Lower lobe of right lung (tissue), 2 donors: Measurements from ENCODE around the gene XYLT2. TPM values are rescaled to one million over a fixed set of nuclear protein-coding genes. Genes with fewer than 3 reads are reported as not detected.

Source experiments
- ATAC-seq, 2 donors: fragments of 200-7000 bp; cut with Tn5 transposase; one replicate each; pipeline ENCODE4 v1.9.1; 2020 to 2022; ENCODE audit warnings: mild to moderate bottlenecking in 2 of 2, moderate library complexity in 2 of 2
- DNase-seq: peaks from one replicate; pipeline ENCODE4 v3.0.0-alpha.2; 2020
- H3K27ac ChIP-seq: fragments of 200-600 bp; one replicate; pipeline ENCODE4 v1.8.0; 2022
- H3K27me3 ChIP-seq: fragments of 200-600 bp; one replicate; pipeline ENCODE4 v1.8.0; 2022; ENCODE audit warnings: low read depth
- H3K36me3 ChIP-seq: fragments of 200-600 bp; one replicate; pipeline ENCODE4 v1.8.0; 2022; ENCODE audit warnings: mild to moderate bottlenecking
- H3K4me1 ChIP-seq: fragments of 200-600 bp; one replicate; pipeline ENCODE4 v1.8.0; 2022
- H3K4me3 ChIP-seq: fragments of 200-600 bp; one replicate; pipeline ENCODE4 v1.8.0; 2022; ENCODE audit warnings: mild to moderate bottlenecking
- H3K9me3 ChIP-seq: fragments of 200-600 bp; one replicate; pipeline ENCODE4 v1.8.0; 2022
- CTCF ChIP-seq: fragments of 200-600 bp; IDR thresholded peaks from one replicate; pipeline ENCODE4 v1.8.0; 2022; ENCODE audit warnings: antibody characterized with exemption, mild to moderate bottlenecking
- intact Hi-C: fragments of 100-400 bp; cut with DNase I; formaldehyde crosslinking; loops from one replicate; pipeline ENCODE4 v1.11.0; 2022
- total RNA-seq: library from RNA; stranded (reverse); fragmentation: NEBNext Ultra II Directional; extraction: Animal tissue kit (Norgen Biotek cat#: 25700); gene quantifications from one replicate; pipeline ENCODE4 v1.2.1, GENCODE V29; 2021
- donor health status: DM: no; HTN: yes; CAD: no; lungs with severe emphysema.

Gene XYLT2
- total RNA-seq, 1 donor from 2014 or later, result 19.3 TPM

DNA sequence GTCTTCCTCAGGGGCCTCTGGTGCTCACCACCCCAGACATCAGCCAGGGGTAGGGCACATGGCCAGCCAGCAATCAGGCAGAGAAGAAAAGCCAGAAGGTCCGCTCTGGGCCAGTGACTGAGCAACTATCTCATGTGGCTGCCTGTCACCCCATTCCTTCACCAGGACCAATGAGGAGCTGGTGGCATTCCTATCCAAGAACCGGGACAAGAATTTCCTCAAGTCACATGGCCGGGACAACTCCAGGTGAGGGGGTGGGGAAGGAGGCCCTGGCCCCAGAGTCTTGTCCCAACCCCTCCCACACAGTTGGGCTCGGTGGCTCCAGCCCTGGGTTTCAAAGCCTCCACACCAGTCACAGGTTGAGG is 9.4 kb downstream of the XYLT2 start:
- Histone ChIP-seq H3K4me1 (no peaks in the 10 kb centered on the region), H3K9me3 (no peaks in the 10 kb centered on the region), H3K4me3 (no peak overlapping the region), H3K27ac (no peak overlapping the region), H3K36me3 (peaks cover 75% of the 10 kb centered on the region), H3K27me3 (no peaks in the 10 kb centered on the region)
- TF ChIP-seq CTCF, result no peak
- intact Hi-C loops, result no loop called here
- DNase-seq (no peak), ATAC-seq (no peak)

GRCh38 chr17:50355701-50356341 is 9.9 kb downstream of the XYLT2 start:
- ATAC-seq, result no peak
- Histone ChIP-seq H3K27me3 (no peaks in the 10 kb centered on the region), H3K4me3 (no peak overlapping the region), H3K4me1 (no peaks in the 10 kb centered on the region), H3K36me3 (peaks cover 77% of the 10 kb centered on the region), H3K9me3 (no peaks in the 10 kb centered on the region), H3K27ac (no peak overlapping the region)
- DNase-seq, result no peak
- intact Hi-C loops, result no loop called here
- TF ChIP-seq CTCF, result no peak

- Histone ChIP-seq H3K4me1 (no peaks in the 10 kb centered on the region), H3K36me3 (peaks cover 83% of the 10 kb centered on the region), H3K9me3 (no peaks in the 10 kb centered on the region), H3K27ac (no peak overlapping the region), H3K4me3 (no peak overlapping the region), H3K27me3 (no peaks in the 10 kb centered on the region)
- DNase-seq (no peak), ATAC-seq (no peak)
- intact Hi-C loops, result no loop called here
- TF ChIP-seq CTCF, result no peak
Observed at GRCh38 chr17:50356418-50356817, 10.5 kb downstream of the XYLT2 start.

DNA sequence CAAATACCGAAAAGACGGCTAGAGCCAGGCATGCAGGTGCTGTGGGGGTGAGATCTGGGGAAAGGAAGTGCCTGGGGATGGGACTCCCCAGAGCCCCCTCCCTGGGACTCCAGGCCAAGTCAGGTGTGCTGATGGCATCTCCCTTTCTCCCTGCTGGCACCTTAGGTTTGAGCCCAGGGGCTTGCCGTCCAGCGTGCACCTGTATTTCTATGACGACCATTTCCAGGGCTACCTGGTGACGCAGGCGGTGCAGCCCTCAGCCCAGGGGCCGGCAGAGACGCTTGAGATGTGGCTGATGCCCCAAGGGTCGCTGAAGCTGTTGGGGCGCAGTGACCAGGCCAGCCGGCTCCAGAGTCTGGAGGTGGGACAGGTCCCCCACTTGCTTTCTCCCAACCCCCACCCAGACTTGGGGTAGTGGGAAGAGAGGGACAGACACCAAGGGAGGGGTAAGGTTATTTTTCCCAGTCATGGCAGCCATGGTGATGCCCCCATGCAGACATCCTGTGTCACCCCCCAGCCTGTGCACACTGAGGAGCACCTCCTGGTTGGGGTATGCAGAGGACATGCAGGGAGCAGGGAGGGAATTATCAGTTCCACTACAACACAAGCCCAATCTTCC is 11.1 kb downstream of the XYLT2 start:
- no peak overlapping the region for H3K4me3 ChIP-seq
- DNase-seq (no peak), ATAC-seq (no peak)
- TF ChIP-seq CTCF, result no peak
- no peaks in the 10 kb centered on the region for H3K9me3 ChIP-seq
- H3K36me3 ChIP-seq, result peaks cover 82% of the 10 kb centered on the region
- intact Hi-C loops, result no loop called here
- H3K27me3 ChIP-seq, result no peaks in the 10 kb centered on the region
- no peak overlapping the region for H3K27ac ChIP-seq
- no peaks in the 10 kb centered on the region for H3K4me1 ChIP-seq

GRCh38 chr17:50358177-50358576 is 12.3 kb downstream of the XYLT2 start:
- H3K27me3 ChIP-seq, result no peaks in the 10 kb centered on the region
- intact Hi-C loops, result no loop called here
- H3K4me1 ChIP-seq, result peaks cover 7% of the 10 kb centered on the region
- no peak for DNase-seq
- TF ChIP-seq CTCF, result no peak
- H3K27ac ChIP-seq, result no peak overlapping the region
- no peak overlapping the region for H3K4me3 ChIP-seq
- peaks cover 78% of the 10 kb centered on the region for H3K36me3 ChIP-seq
- H3K9me3 ChIP-seq, result no peaks in the 10 kb centered on the region
- ATAC-seq, result no peak
